Fibroblast of skin of right quadriceps (primary cell): ENCODE results near the gene THTPA.
A peak's percentile ranks its signal among the peaks of the same experiment; 100 is the strongest.

Experiments used
- DNase-seq: peaks from one replicate; pipeline ENCODE4 v3.0.0-alpha.2; 2013

THTPA gene, protein sequence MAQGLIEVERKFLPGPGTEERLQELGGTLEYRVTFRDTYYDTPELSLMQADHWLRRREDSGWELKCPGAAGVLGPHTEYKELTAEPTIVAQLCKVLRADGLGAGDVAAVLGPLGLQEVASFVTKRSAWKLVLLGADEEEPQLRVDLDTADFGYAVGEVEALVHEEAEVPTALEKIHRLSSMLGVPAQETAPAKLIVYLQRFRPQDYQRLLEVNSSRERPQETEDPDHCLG

DNA sequence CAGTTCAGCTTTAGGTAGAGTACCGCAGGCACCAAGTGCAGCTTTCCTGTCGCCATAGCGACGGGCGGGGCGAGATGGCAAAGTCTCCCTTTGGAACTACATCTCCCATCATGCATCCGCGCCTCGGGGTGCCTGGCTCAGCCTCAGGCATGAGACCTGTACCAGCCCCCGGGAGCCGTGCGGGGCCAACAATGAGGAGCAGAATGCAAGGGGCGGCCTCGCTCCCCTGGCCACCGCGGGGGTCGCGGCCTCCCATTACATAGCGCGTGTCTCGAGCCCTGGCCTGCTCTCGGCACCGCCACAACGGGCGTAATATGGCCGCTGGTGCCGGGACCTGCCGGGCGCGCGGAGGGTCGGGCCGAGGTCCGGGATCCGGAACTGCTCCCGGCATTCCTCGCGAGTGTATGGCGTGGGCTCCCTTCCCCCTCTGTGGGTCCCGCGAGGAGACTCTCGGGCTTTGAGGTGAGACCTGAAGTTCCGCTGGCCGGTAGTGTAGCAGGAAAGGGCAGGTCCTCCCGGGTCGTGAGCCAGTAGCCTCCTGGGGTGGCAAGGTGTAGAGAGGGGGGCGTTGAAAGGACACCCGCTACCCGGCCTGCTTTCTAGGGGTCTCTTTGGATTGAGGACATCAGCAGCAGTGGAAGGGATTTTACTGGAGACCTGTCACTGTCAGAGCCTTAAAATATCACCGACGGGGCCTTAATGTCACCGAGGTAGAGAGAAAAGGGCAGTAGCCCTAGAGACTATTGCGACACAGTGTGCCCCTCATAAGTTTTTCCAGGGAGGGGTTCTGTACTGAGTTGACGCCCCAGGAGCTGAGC, at the start of gene THTPA:
Gene THTPA, plus strand, starts transcription at position 390 of the 818 bp plus-strand sequence. CDS start 487 bp downstream, outside the sequence.
- DNase-seq = peak; percentile 86

DNA sequence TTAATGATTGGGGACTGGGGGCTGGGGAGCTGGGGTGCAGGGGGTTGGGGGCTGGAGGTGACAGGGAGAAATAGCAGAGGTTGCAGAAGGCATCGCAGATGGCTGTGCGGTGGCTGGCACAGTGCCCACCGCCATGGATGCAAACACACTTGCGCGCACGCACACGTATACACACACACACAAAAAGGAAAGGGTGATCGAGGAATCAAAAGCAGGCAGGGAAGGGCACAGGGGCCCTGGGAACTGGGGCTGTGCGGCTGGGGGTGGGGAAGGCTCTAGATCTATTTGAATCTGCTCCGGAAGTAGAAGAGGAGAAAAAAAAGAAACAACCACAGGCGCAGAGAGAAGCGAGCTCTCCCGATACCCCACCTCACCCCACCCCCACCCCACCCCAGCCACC, 43.9 kb upstream of the THTPA start:
- no peak for DNase-seq

DNA sequence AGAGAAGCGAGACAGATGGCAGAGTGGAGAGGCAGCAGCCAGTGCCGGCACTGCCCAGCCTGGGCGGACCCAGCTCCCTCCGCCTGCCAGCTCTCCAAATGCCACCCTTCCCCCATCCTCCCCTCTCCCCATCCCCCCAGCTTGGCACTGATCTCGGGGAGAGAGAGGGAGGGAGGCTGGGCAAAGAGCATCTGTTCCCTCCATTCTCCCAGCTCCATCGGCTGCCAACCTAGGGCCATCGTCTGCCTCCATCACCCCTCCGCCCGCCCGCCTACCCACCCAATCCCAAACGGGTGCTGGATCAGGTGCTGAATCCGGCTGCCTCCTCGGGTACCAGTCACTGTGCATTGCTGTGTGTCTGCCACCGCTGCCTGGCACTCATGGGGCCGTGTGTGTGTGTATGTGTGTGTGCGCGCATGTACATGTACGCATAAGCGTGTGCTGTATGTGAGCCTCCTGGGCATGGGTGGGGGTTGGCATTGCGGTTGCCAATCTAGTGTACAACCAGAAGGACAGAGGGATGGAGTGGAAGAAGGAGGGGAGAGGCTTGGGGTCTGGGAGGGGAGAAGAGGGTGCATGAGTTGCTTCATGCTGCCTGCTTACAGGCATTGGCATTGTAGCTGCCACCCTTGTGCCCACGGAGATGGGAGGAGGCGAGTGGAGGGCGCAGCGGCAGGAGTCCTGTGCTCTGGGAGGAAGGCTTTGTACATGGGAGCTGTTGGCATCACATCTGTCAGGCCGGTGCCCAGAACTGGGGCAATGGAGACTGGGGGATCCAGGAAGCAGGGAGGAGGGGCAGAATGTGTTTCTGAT, 42.9 kb upstream of the THTPA start:
- DNase-seq = no peak

DNA sequence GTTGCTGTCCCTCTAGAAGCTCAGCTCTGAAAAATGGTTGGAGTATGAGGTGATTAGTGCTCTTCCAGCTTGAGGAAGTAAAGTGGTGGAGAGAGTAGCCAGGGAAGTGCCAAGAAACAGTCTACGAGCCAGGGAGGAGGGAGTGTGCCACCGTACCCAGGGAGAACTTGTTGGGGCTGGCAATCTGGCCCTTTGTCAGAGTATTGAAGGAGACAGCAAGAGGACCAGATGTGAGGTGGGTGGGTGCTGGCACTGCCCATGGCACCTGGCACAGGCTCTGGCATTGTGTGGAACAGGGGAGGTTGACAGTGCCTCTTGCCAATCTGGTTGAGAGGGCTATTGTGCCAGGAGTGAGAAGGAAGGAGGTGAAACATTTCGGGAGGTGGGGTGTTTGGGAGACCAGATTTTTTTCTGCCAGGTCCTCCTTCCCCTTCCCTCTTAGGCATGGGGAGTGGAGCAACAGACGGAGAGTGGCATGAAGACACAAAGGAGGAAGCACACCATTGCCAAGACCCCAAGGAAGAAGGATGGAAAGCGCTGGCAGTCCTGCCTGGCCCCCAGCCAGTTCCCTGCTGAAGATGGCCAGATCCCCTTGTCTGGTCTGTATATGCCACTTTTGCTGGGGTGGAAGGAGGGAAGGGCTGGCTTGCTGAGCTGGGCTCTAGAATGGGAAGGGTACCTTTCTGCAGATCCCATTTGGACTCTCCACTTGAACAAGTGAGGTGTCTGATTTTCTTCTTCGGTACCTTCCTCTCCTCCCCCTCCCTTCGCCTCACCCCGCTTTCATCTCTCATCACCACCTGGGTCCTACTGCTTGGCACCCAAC, 42.0 kb upstream of the THTPA start:
- DNase-seq = no peak

DNA sequence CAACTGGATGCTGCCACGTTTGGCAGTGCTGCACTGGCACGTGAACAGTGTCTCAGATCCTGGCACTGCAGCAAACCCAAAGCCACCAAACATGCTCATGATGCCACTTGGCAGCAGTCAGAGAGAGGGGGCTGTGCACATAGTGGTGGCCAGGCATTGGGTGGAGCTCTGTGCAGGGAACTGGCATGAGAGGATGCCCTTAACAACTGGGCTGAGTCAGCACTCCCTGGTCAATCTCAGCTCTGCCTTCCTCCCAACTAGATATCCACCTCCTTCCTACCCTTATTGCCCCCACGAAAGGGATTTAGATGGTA, 41.5 kb upstream of the THTPA start:
- DNase-seq = no peak

DNA sequence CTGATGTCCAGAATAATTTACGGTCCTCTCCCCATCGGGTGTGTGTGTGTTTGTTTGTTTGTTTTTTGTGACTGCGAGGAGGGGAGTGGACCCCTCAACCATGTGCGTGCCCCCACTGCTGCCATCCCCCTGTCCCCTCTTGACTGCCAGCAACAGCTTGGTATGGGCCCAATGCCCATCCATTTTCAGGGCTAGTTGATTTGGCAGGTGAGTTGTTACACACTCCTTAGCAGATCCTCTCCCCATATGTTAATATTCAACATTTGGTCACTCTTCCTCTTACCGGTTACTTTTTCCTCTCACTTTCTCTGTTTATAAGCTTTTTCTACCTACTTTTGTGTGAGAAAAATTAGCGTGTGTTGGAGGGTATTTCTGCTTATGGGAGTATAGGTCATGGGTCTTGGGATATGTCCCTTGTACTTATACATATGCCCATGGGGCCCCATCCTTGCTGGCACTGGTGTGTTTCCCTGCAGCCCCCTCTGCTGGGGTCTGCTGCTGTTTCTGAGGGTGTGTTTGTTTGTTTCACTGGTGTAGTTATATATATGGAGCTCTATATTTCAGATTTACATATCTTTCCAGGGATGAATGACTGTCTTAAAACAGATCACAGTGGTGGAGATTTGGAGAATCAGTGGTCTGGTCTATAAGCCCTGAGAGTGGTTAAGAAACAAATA, 38.3 kb upstream of the THTPA start:
- no peak for DNase-seq

DNA sequence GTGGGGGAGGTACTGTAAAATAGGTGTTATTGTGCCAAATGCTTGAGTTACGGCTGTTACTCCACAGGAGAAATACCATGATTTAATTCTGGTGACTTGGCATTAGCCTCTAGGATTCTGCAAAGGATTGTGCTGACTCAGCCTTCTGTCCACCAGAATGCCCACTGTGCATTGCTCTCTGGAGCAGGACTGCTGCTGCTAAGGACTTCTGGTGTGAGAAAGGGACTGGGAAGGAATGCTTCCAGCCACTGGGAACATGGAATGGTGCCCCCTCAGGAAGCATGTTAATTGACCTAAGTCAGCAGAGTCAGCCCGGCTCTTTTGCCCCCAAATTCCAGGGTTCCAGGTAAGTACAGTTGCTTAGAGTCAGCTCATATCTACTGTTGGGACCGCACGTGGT, 37.4 kb upstream of the THTPA start:
- DNase-seq = no peak

DNA sequence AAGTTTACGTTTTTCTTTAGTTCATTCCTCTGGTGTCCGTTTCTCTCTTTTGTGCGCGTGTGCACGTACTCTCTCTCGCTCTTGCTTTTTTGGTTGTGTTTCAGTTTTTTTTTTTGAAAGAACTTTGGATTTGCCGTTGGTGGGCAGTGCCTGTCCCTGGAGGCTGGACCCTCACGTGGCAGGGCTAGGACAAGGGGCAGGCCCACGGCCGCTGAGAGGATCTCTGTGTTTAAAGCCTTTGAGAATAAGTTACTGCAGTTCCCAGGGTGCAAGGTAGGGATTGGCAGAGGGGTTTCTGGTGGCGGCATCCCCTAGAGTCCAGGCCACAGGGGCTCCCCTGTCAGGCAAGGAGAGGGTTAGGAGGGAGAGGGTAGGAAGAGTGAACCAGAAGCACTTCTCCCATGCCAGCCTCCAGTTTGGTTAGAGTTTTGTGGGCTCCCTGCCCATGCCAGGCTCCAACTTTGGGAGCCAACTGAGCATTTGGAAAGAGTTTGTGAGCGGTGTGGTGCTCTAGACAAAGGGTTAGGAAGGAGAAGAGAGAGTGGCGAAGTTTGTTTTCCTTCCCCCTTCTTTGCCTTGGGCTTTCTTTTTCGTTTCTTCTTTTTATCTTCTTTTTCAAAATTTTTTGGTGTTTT, 35.1 kb upstream of the THTPA start:
- no peak for DNase-seq

DNA sequence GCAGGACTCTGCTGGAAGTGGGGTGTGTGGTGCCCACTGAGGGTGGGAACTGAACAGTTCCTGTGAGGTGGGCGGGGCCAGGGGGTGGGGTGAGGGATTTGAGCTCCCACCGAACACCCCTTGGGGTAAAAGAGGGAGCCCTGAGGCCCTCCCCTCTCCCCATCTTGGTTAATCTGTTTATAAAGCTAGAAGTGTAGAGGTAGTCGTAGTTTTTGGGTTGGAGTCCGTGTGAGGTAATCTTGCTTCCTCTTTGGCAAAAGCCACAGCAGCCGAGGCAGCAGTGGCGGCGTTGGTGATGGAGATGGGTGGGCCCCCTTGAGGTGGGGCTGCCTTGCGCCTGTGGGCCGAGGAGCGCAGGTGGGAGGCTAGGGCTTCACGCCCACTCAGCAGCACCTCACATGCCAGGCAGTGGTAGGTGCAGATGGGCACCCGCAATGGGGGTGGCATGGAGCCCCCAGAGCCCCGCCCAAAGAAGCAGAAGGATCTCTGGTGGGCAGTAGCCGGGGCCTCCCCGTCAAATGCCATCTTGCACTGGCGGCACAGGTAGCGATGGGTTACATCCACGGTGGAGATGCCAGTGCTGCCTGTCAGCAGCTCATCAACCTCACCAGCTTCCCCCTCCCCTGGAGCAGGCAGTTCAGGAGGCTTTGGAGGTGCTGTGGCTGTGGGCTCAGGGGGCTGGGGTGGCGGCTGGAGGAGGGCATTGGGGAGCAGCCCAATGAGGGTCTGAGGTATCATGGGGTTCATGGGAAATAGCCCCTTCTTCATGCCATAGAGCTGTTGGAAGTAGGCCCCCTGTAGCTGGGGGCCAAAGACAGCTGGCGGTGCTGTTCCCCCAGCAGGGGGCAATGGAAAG, 34.1 kb upstream of the THTPA start:
- no peak for DNase-seq

DNA sequence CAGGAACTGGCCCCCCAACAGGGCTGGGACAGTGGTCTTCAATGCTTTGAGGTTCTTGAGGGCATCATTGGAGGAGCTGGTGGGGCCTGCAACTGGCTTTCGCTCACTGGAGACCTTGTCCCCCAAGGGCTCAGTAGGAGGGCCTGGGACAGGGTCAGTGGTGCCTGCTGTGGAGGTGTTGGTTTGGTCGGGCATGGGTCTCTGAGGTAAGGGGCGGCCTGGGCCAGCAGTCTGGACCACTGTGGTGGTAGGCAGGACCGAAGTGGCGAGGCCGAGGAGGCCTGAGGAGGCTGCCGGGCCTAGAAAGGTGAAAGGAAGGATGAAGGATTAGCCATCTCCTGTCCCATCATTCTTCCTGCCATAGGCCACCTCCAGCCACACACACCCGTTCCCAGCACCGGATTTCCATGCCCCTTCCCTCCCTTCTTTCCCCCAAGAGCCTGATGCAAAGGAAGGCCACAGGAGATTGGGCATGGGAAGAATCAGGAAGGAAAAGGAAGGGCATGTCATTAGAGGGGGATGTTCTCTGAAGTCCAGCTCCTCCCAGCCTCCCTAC, 33.4 kb upstream of the THTPA start:
- no peak for DNase-seq

DNA sequence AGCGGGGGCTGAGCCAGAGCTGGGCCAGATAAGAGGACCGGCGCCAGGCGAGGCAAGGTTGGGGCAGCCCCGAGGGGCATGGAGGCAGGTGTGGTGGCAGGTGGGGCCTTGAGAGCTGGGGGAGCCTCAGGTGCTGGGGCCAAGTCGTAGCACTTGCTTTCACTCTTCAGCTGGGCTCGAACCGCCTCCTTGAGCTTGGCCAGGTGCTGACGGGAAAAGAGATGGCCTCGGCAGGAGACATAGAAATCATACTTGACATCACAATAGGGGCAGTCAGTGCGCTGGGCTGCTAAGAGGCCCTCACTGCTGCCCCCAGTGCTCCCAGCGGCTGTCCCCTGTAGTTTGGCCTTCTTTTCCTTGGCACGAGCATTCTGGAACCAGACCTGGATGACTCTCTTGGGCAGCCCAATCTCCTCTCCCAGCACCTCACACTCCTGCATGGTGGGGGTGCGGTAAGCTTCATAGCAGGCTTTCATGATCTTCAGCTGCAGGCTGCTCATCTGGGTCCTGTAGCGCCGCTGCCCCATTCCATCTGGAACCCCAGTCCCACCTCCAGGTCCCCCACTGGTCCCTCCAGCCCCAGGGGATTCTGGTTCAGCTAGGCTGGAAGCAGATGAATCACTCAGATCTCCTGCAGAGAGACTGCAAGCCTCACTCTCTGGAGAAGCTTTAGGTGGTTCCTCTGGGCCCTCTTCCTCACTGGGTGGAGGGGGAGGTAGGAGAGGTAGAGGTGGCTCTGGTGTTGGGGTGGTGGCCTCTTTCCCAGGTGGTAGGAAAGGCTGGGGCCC, 32.6 kb upstream of the THTPA start:
- DNase-seq = no peak

DNA sequence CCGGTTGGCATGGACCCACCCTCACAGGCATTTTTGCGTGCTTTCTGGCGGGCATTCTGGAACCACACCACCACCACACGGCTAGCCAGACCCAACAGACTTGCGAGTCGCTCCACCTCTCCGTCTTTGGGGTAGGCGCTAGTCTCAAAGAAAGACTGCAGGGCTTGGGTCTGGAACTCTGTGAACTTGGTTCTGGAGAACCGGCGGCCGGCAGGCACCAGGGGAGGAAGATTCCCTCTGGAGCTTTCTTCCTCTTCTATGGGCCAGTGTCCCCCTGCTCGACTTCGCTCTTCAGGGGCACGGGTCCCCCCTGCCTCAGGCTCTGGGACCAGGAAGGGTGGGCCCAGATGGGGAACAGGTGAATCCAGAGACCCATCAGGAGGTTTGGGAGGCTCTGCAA, 31.1 kb upstream of the THTPA start:
- no peak for DNase-seq

DNA sequence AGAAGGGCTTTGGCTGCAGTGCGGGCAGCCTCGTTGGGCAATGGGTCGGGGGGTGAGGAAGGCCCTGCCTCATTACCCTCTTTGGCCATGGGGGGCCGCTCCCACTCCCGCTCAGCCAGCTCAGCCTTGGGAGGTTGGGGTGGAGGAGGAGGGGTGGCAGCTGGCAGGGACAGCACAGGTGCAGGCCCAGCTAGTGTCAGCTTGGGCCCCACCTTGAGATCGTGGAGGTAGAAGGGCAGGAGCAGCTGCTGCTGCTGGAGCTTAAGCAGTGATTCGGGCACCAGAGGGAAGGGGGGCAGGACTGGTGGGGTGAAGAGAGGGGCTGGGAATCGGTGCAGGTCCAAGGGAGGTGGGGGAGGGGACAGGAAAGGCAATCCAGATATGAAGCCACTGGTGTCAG, 30.5 kb upstream of the THTPA start:
- no peak for DNase-seq

DNA sequence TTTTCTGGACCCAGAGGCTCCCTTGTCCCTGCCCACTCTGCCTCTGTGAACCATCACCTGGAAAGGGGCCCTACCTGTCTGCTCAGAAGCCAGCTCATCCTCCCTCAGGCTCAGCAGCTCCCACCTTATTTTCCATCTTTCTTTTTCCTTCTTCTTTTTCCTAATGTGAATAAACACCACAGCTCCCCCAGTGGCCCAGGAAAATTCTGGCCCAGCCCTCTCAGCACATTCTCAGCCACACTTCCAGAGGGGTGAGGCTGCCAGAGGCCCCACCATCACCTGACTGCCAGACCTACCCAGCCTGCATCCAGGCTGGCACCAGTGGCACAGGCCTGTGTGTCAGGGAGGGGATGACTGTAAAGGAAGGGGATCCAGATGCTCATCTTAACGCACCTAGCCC, 27.5 kb upstream of the THTPA start:
- DNase-seq = no peak

DNA sequence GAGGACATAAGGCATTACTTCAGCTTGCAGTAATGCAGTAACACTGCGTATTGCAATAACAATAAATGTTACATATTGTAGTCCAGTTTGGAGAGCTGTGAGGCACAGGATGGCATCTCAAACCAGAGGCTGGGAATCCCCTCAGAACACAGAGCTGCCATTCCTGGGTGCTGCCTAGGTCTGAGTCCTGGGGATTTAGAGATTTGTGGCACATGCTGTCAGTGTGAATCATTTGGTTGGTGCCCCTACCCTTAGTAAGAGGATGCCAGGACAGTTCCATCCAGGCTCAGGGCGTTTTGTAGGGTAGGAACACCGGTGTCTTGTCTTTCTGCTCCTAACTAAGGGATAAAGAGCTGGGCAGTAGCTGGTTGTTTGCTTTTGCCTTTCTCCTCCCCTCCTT, 27.1 kb upstream of the THTPA start:
- no peak for DNase-seq

DNA sequence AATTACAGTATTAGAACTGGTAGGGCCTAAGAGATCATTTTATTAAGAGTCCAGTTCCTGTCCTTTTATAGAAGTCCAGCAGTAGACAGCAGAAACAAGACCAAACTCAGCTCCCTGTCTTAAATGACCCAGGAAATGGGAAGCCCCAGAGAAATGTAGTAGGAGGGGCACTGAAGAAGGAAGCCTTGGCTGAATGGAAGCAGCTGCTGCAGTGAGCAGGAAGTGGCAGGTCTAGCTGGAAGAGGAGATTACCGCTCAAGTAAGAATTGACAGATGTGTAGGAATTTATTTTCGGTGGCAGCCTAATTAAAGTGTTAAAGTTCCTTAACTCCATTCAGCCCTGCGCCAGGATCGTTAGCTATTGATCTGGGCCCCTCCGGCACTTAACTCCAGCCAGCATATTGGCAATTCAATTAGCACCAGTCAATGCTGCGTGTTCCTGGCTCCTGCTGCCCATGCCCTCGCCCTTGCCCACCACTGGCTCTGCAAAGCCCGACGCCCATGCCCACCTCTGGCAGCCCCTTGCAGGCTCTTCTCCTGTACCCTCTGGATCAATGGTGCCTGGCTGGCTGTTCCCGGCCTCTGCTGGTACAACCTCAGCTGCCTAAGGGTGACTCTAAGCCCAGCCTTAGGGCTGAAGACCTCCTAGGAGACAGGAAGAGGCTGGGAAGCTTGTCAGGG, 25.6 kb upstream of the THTPA start:
- DNase-seq = no peak

DNA sequence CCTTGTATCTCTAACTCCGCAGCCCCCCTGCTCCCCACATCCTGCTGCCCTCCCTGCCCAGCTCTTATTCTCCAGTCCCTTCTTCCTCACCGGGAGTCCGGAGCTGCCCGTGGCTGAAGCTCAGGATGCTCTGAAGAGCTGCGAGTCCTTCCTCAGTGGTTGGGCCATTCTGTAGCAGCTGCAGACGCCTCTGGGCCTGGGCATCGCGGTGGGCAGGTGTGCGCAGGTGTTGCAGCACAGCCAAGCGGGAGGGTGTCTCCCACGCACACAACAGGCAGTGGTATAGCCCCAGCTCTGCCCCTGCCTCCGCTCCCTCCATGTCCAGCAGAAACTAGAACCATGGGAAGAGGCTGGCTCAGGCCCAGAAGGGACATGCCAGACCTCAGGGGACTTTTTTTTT, 24.7 kb upstream of the THTPA start:
- no peak for DNase-seq

DNA sequence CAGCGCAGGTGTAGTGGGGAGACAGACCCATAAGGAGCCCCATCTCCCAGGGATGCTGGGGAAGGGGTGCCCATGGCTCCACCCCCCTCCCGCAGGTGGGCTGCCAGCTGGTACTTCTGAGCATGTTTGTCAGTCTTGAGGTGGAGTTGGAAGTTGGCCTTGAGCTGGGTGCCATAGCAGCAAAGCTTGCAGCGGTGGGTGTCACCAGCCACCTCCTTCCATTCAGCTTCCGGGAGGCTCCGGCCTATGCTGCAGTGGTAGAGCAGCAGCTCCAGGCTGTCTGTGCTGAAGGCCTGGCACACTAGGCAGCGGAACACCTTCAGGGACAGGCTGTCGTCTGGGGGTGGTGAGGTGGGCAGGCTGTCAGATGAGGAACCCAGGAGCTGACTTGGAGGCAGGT, 23.4 kb upstream of the THTPA start:
- no peak for DNase-seq
